SU-DHL-6 (cell line): ENCODE data around the gene STX7.

Experiments used
- H2AFZ ChIP-seq: fragments of 200-600 bp; sonication (generic); 2 replicates; pipeline ENCODE4 v1.6.1; 2014; ENCODE audit warnings: low read depth, mild to moderate bottlenecking, moderate library complexity, mixed read lengths, antibody characterized with exemption, low read length; ENCODE audit not compliant: severe bottlenecking
- H3F3A ChIP-seq: fragments of 200-600 bp; shearing (Covaris generic); 2 replicates; pipeline ENCODE4 v1.6.0; 2016; ENCODE audit warnings: antibody characterized with exemption, mild to moderate bottlenecking; ENCODE audit not compliant: insufficient read depth
- H3K27ac ChIP-seq: fragments of 200-600 bp; sonication (generic); 2 replicates; pipeline ENCODE4 v1.5.1; 2016; ENCODE audit warnings: low read depth, mild to moderate bottlenecking, low read length, moderate library complexity, mixed read lengths
- H3K27me3 ChIP-seq: fragments of 200-600 bp; sonication (generic), shearing (Covaris generic); 2 replicates; pipeline ENCODE4 v1.6.0; 2014; ENCODE audit warnings: mild to moderate bottlenecking, low read length
- H3K36me3 ChIP-seq: fragments of 200-600 bp; sonication (generic); 2 replicates; pipeline ENCODE4 v1.6.1; 2014; ENCODE audit warnings: mild to moderate bottlenecking, low read length, mixed read lengths
- H3K4me2 ChIP-seq: fragments of 300-600, 200-600 bp; shearing (Covaris generic), sonication (generic); 2 replicates; pipeline ENCODE4 v1.6.0; 2014; ENCODE audit warnings: low read length, low read depth, mild to moderate bottlenecking; ENCODE audit not compliant: poor library complexity, severe bottlenecking
- H3K4me3 ChIP-seq: fragments of 200-600 bp; sonication (generic); 2 replicates; pipeline ENCODE4 v1.5.1; 2014; ENCODE audit warnings: antibody characterized with exemption, low read length, mild to moderate bottlenecking, mixed read lengths; ENCODE audit not compliant: insufficient read depth, poor library complexity, severe bottlenecking
- H3K79me2 ChIP-seq: fragments of 200-600 bp; sonication (generic); 2 replicates; pipeline ENCODE4 v1.6.1; 2014; ENCODE audit warnings: mild to moderate bottlenecking, low read length, moderate library complexity; ENCODE audit not compliant: insufficient read depth
- H3K9ac ChIP-seq: fragments of 200-600 bp; sonication (generic); 2 replicates; pipeline ENCODE4 v1.7.0; 2014; ENCODE audit warnings: mild to moderate bottlenecking, low read length
- H3K9me2 ChIP-seq: fragments of 200-600 bp; sonication (generic); replicated peaks from 2 replicates; pipeline ENCODE4 v1.6.1; 2014; ENCODE audit warnings: low read length; ENCODE audit not compliant: insufficient read depth
- H3K9me3 ChIP-seq: fragments of 200-600 bp; sonication (generic); 2 replicates; pipeline ENCODE4 v1.6.1; 2014; ENCODE audit warnings: low read length, mixed read lengths; ENCODE audit not compliant: insufficient read depth
- H4K20me1 ChIP-seq: fragments of 200-600 bp; sonication (generic); 2 replicates; pipeline ENCODE4 v1.6.1; 2014; ENCODE audit warnings: low read depth, mild to moderate bottlenecking, antibody characterized with exemption, low read length, moderate library complexity, mixed read lengths
- CTCF ChIP-seq: fragments of 200-600 bp; sonication (generic); IDR thresholded peaks from one replicate; pipeline ENCODE4 v1.5.1; 2017; ENCODE audit warnings: antibody characterized with exemption, mild to moderate bottlenecking, low read length, moderate library complexity; ENCODE audit not compliant: insufficient read depth, poor library complexity, severe bottlenecking
- EZH2phosphoT487 ChIP-seq: fragments of 200-600 bp; sonication (generic), shearing (Covaris generic); conservative IDR thresholded peaks from 2 replicates; pipeline ENCODE4 v1.6.1; 2018; ENCODE audit warnings: mild to moderate bottlenecking, antibody characterized with exemption, low read length, moderate library complexity, mixed read lengths

STX7 gene

DNA sequence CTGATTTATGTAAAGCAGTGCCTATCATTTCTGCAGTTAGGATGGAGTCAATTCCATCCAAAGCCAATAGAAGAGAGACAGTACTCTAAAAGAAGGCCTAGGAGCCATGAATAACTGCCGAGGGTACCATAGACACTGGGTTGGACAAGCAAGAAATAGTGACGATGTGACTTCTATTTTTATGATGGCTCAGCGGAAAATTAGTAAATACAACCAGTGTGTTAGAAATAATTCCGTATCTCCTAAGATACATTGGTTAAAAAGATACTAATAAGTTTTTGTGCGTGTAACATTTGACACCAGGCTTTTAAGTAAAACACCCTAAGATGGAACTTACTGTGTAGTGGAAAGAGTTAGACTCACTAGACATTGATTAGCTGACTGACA, 66.1 kb downstream of the STX7 start:
- no peak overlapping the region for H3K4me2 ChIP-seq
- TF ChIP-seq CTCF (no peak), EZH2phosphoT487 (no peak)

DNA sequence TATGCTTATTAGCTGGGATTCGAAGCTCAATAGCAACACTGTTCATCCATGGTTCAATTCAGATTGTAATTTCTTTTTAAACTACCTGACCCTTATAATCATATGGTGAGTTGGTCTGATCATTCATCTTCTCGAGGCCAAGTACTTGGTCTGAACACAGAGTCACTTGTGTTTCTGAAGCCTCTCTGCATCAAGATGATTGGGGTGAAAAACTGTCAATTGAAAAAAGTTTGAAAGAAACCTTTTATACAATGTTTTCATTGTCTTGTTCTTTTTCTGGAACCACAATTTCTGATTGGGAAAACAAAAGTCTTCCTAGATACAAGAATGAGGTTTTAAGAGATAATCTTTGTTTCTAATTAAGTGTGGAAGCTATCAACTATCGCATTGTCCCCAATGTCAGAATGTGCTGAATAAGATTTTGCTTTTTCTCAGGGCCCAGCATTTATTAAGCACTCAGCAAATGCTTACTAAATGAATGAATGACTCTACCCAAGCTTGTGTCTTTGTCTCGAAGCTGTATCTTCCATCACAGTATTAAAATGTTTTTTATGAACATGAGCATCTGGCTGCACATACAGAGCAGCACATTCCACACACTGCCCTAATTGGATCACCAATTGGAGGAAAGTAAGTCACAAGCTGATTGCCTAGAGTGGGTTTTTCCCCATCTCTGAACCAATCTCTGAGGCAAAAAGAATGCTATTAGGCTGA, 66.6 kb downstream of the STX7 start:
- Histone ChIP-seq H3K36me3 (peaks cover 51% of the 10 kb centered on the region), H3K9me3 (no peaks in the 10 kb centered on the region), H4K20me1 (no peaks in the 10 kb centered on the region), H3K9ac (no peak overlapping the region), H3F3A (peaks cover 26% of the 10 kb centered on the region), H3K9me2 (no peaks in the 10 kb centered on the region), H3K27ac (no peak overlapping the region), H3K27me3 (no peaks in the 10 kb centered on the region), H2AFZ (no peak overlapping the region), H3K4me2 (no peak overlapping the region), H3K79me2 (no peaks in the 10 kb centered on the region), H3K4me3 (no peak overlapping the region)
- no peak for TF ChIP-seq EZH2phosphoT487
- TF ChIP-seq CTCF, result no peak

More for the DNA sequence above, 66.1 kb downstream of the STX7 start:
- Histone ChIP-seq H3K9ac (no peak overlapping the region), H3K27ac (no peak overlapping the region), H4K20me1 (no peaks in the 10 kb centered on the region), H3K9me2 (no peaks in the 10 kb centered on the region), H3K79me2 (no peaks in the 10 kb centered on the region), H3K9me3 (no peaks in the 10 kb centered on the region), H3F3A (peaks cover 21% of the 10 kb centered on the region), H3K36me3 (peaks cover 56% of the 10 kb centered on the region), H3K4me3 (no peak overlapping the region), H3K27me3 (no peaks in the 10 kb centered on the region), H2AFZ (no peak overlapping the region)

DNA sequence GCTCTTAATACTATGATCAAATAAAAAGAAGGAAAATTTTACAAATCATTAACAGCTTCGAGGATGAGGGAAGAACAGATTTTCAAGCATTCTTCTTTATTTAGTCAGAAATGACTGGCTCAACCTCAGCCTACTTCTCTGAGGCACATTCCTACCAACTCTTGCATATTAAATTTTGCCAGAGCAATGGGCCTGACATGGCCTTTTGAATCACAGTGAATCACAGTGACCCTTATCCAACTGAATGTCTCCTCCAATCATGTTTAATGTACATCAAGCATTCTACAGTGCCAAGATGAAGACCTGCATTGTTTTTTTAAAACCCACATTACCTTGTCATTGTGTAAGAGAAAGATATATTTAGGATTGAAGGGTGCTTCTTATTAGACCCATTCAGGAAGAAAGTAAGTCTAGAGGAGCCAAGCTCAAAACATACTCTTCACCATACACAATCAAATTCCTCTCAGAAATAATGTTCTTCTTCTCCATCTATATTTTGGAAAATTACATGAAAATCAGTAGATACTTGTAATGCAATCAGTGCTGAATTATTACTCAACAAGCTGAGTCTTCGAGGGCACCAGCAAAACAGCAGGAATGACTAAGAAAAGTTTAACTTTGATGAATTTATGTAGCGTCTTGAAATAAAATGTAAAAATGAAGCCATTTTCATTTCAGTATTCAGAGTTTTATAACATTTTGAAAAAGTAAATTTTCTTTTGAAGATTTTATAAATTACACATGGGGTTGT, 67.5 kb downstream of the STX7 start:
- H2AFZ ChIP-seq, result no peak overlapping the region
- no peak overlapping the region for H3K4me3 ChIP-seq
- H3K9me3 ChIP-seq, result no peaks in the 10 kb centered on the region
- no peak overlapping the region for H3K27ac ChIP-seq
- H3K4me2 ChIP-seq, result no peak overlapping the region
- peaks cover 42% of the 10 kb centered on the region for H3K36me3 ChIP-seq
- H3K9me2 ChIP-seq, result no peaks in the 10 kb centered on the region
- TF ChIP-seq EZH2phosphoT487 (no peak), CTCF (no peak)
- no peak overlapping the region for H3K9ac ChIP-seq
- no peaks in the 10 kb centered on the region for H3K27me3 ChIP-seq
- H3K79me2 ChIP-seq, result no peaks in the 10 kb centered on the region
- H4K20me1 ChIP-seq, result no peaks in the 10 kb centered on the region
- peaks cover 27% of the 10 kb centered on the region for H3F3A ChIP-seq
